Measurements from ENCODE around the gene TNK1. TPM values are rescaled to one million over a fixed set of nuclear protein-coding genes. Genes with fewer than 3 reads are reported as not detected.
A peak's percentile ranks its signal among the peaks of the same experiment; 100 is the strongest.

TNK1 gene
- total RNA-seq, 1 experiment from 2014 or later: 0.67 TPM

DNA sequence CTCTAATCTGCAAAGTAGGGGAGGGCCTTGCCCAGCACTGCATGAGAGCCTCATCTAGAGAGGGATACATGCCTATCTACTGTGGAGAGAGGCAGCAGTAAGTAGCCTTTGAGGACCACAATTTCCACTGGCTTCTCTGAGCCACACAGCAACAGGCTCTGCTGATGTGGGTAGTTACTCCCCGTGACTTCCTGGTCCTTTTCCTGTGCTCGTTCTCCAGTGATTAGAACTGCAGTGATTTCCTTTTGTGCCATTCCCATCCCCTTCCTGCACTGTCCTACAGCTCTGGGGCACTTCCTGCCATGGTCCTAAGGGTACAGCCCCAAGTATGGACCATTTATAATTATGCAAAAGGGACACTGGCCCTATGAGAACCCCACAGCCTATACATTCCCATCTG is 10.4 kb downstream of the TNK1 start:
- no peak for DNase-seq (ENCODE audit: low read depth)

- no peak for DNase-seq (ENCODE audit: low read depth)
These were observed 12.1 kb downstream of the TNK1 start for GRCh38 chr17:7392696-7393612.

DNA sequence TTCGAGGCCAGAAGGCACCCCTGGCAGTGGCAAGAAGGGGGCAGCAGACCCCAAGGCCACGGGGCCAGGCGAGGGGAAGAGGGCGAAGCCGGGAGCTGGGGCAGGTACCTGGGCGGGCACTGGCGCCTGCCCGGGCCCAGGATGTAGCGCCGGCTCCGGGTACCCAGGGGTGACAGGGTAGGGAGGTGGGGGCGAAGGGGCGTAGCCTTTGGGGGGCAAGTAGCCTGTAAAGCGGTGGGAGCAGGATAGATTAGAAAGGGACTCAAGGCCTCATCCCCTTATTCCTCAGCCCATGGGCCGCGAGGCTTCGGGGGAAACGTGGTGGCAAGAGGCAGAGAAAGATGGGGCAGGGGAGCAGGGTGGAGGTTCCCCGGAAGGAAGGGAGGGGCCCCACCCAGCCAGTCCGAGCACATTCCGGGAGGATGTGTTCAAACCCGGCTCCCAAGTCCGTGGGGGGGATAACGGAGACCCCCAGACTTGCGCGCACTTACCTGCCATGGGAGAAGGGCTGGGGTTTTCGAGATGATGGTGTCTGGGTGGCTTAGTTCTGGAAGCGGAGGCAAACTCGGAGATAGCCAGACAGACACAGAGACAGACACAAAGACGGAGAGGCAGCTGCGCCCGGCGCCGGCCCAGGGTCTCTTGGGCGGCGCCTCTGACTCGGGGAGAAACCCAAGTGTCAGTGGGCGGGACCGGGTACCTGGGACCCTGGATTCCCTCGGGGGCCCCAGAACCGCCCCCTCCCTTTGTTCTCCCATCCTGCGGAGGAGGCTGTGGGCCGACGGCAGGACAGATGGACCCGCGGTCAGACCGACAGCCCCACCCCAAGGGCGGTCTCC is 12.9 kb downstream of the TNK1 start:
- DNase-seq (ENCODE audit: low read depth): peak; percentile 31

GRCh38 chr17:7394452-7395191 is 13.7 kb downstream of the TNK1 start, which contains the start of gene PLSCR3:
Gene PLSCR3 (minus strand): TSS chr17:7394525. CDS start chr17:7394110, 415 bp downstream.
- DNase-seq (ENCODE audit: low read depth): peak; percentile 77

DNA sequence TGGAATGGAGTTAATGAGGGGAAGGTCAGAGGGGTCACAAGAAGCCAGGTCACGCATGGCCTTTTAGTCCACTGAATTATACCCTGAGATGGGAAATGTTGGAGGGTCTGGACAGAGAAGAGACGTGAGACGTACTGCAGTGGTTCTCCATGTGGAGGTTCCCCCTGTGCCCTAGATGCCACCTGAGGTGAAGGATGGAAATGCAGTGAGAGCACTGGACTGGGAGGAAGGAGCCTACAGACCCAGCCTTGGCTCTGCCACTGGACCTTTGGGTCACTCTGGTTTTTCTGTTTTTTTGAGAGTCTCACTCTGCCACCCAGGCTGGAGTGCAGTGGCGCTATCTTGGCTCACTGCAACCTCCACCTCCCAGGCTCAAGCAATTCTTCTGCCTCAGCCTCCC is 15.3 kb downstream of the TNK1 start:
- no peak for DNase-seq (ENCODE audit: low read depth)

DNA sequence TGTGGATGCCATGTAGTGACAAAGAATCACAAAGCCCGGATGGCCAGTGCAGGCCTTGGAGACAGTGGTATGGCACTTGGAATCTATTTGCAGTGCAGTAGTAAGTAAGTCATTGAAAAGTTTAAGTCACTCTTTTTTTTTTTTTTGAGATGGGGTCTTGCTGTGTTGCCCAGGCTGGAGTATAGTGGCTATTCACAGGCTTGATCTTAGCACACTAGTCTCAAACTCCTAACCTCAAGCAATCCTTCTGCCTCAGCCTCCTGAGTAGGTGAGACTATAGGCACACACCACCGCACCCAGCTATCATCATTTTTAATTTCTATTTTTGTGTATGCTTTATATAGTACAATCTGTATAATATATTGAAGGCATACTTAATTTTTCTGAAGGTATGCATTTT is 17.7 kb downstream of the TNK1 start:
- DNase-seq (ENCODE audit: low read depth): no peak

DNA sequence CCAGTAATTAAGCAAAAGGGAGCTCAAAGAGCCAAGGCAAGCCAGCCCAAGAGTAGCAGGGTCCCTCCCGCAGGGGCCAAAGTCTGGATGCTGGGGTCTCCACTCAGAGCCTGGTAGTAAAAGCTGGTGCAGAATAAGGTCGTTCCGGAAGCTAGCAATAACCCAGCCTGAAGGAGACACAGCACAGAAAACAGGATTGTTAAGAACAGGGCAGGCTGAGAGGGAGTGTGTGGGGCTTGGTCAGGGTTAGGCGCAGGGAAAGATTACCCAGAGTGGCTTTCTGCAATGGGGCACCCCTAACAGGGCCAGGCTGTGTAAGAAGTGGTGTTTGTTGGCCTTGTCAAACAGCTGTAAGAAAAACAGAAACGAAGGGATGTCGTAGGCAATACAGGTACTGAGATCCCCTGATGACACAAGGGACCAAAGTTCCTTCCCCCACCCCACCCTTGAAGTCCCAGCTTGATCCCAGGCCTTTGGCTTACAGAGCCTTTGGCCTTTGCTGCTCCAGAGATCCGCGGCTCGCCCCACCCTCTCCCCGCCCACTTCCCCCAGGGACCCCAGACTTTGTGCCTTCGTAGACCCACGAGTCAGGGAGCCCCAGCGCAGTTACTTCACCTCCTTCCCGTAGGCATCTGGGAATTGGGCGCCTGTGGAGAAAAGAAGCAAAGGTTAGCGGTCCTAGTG is 22.3 kb downstream of the TNK1 start:
- no peak for DNase-seq (ENCODE audit: low read depth)

DNA sequence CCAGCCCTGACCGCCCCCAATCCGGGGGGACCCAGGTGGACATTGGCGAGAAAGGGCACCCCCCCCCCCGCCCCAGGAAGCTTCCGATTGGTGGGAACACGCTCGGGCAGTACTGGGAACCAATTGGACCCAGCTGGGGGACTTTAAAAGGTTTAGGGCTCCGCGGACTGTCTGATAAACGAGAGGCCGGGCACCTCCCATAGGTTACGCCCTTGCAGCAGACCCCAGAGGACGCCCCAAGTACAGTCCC is 22.8 kb downstream of the TNK1 start:
- DNase-seq (ENCODE audit: low read depth): peak; percentile 76

- peak; percentile 99 for DNase-seq (ENCODE audit: low read depth)
These were observed 23.3 kb downstream of the TNK1 start, which contains the start of gene TMEM256 for GRCh38 chr17:7403977-7404736. Gene TMEM256 (minus strand): TSS chr17:7404097. CDS start chr17:7404084, 13 bp downstream.

DNA sequence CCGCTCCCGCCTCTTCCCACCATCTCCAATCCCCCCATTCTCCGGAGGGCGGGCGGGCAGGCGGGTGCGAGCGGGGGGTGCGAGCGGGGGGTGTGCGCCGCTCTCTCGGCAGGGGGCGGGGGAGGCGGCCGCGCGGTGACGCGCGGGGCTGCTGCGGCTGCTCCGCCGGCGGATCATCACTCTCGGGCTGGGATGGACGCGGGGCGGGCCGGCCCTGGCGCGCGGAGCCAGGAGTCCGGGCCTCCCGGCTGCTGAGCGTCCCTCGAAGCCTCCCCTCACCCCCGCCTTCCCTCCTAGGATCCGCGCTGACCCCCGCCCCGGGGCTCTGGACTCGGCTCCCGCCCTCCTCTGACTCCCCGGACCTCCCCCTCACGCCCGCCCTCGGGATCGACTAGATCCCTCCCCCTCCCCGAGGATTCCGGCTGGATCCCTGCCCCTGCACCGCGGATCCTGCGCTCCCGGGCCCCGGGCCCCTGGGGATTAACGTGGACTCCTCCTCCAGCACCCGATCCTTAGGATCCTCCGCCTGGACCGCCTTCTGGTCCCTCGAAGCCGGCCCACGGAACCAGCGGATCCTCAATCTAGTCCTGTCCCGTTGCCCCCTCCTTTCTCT is 24.0 kb downstream of the TNK1 start:
- DNase-seq (ENCODE audit: low read depth): peak; percentile 26

GRCh38 chr17:7405350-7406234 is 24.7 kb downstream of the TNK1 start:
- DNase-seq (ENCODE audit: low read depth): no peak

DNA sequence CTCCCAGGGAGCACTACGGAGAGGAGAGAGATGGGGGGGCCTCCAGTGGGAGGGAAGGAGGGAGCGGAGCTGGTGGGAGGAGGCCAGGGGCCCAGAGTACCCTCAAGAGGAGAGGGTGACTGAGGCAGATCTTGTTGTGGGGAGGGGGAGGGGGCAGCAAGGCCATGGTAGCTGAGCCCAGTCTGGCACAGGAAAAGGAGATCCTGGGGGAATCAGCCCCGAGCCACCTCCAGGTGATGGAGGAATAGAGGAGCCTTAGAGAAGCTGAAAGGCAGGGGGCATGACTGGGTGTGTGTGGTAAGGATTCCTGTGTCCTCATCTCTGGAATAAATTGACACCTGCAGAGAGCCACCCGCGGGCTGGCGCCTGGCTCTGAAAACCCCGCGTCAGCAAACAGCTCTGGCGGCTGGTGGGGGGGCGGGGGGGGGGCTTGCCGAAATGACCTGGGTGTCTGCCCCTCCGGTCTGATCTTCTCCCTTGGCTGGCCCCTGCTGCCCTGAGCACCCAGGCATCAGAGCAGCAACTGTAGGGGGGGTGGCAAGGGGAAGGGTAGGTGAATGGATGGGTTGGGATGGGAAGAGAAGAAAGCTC is 25.4 kb downstream of the TNK1 start:
- DNase-seq (ENCODE audit: low read depth): no peak

- no peak for DNase-seq (ENCODE audit: low read depth)
These were observed 26.2 kb downstream of the TNK1 start for GRCh38 chr17:7407082-7407481.

DNA sequence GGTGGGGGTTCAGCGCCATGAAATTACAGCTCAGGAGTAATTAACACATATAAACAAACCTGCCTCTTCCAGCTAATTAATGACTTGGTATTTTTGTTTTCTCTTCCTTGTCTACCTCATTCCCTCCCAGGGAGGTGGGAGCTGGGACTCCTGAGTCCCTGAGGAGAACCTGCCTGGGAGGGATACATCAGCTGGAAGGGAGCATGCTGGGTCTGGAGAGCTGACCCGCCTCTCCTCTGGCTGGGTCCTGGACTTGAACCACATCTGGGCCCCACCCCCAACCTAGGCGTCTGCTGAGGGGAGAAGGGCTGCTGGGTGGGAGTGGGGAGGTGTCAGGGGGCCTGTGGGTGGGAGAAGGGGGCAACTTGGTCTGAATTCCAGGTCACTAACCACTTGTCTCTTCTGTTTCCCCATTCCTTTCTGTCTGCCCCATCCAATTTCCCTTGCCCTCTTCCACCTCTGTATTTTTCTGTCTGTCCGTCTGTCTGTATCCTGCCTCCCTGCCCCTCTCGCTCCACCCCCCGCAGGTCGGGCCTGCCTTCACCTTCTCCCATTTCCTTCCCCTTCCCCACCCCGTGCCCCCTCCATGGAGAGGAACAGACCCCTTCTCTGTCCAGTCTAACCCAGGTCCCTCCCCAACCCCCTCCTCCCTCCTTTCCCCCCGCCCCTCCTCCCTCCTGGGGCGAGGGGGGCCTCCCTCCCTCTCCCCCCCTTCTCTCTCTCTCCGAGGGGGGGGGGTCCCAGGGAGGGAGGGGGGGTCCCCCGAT is 26.8 kb downstream of the TNK1 start, which contains the start of gene NLGN2:
Gene NLGN2 (plus strand): TSS at position 361 of the 767 bp plus-strand sequence. CDS start 411 bp downstream, outside the sequence.
- no peak for DNase-seq (ENCODE audit: low read depth)

GRCh38 chr17:7408252-7408727 is 27.4 kb downstream of the TNK1 start:
- no peak for DNase-seq (ENCODE audit: low read depth)

DNA sequence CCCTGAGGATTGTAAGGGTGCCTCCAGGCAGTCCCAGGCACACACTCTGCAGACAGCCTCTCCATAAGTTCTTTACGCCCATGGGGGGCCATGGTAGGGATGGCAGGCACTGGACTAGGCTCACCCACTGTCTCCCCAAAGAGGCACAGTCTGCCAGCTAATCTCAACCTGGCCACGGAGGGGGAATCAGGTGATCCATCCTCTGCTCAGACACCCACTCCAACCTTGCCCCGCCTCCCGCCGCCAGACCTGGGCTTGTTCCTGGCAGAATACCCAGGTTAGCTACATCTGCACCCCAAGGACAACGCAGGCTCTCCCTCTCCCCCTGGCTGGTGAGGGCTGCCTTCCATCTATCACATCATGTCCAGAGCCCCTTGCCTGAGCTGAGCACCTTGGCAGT is 28.0 kb downstream of the TNK1 start:
- no peak for DNase-seq (ENCODE audit: low read depth)

DNA sequence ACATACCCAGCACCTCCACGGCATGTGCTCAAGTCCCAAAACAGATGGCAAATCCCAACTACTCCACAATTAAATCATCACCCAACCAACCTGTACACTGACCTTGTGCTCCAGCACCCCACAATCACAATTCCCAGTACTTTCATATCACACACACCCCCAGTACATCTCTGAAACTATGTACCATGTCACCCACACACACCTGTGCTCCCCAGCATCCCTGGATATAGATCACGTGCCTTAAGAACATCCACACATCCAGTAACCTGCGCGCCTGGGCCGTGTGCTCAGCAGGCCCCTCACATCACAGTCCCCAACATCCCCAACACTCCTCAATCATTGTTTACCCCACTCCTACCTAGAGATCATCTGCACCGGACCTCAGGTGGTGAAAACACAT is 28.8 kb downstream of the TNK1 start:
- DNase-seq (ENCODE audit: low read depth): no peak
